Natural killer cell (primary cell): ENCODE results near the gene MYADML2. TPM values are rescaled to one million over a fixed set of nuclear protein-coding genes. Genes with fewer than 3 reads are reported as not detected.
"Not testable (repeated sequence)": the region's sequence is repeated elsewhere in the genome, so short reads cannot be mapped to it uniquely, and the experiment has no call there.

ENCODE experiments used
- ATAC-seq, 3 donors: fragments of 150-1000 bp in 2 of 3; fragments of 200-7000 bp in 1 of 3; cut with Tn5 transposase; 1 replicate in 1 of 3; 2 replicates in 2 of 3; pipeline ENCODE4 v1.10.0; 2021; ENCODE audit warnings: mild to moderate bottlenecking in 2 of 3, moderate library complexity in 2 of 3
- DNase-seq, 2 donors: peaks; one replicate each; pipeline versions ENCODE4 v3.0.0 to v3.0.0-alpha.2; 2013 to 2021; ENCODE audit warnings: mixed read lengths in 1 of 2
- H3K27ac ChIP-seq: one replicate; pipeline ENCODE4 v1.5.1; 2013; ENCODE audit warnings: mild to moderate bottlenecking, low read length
- H3K27me3 ChIP-seq: one replicate; pipeline ENCODE4 v1.6.1; 2013; ENCODE audit warnings: low read length; ENCODE audit not compliant: control insufficient read depth, insufficient read depth
- H3K36me3 ChIP-seq: one replicate; pipeline ENCODE4 v1.6.1; 2013; ENCODE audit warnings: low read length; ENCODE audit not compliant: control insufficient read depth, insufficient read depth
- H3K4me1 ChIP-seq: one replicate; pipeline ENCODE4 v1.6.1; 2013; ENCODE audit warnings: low read length; ENCODE audit not compliant: control insufficient read depth, insufficient read depth
- H3K4me3 ChIP-seq: one replicate; pipeline ENCODE4 v1.5.1; 2013; ENCODE audit warnings: low read length
- H3K9me3 ChIP-seq: one replicate; pipeline ENCODE4 v1.6.1; 2013; ENCODE audit warnings: low read length; ENCODE audit not compliant: control insufficient read depth, insufficient read depth
- H3K27ac Mint-ChIP-seq, 2 donors: one replicate each; pipeline ENCODE4 v1.8.0; 2022; ENCODE audit warnings: mild to moderate bottlenecking in 2 of 2, mixed read lengths in 2 of 2, moderate library complexity in 1 of 2
- H3K27me3 Mint-ChIP-seq, 2 donors: one replicate each; pipeline ENCODE4 v1.8.0; 2022; ENCODE audit warnings: low read depth in 2 of 2, mixed read lengths in 2 of 2
- H3K36me3 Mint-ChIP-seq: one replicate; pipeline ENCODE4 v1.8.0; 2022; ENCODE audit warnings: mixed read lengths
- H3K4me1 Mint-ChIP-seq, 2 donors: one replicate each; pipeline ENCODE4 v1.8.0; 2022; ENCODE audit warnings: mixed read lengths in 2 of 2
- H3K4me3 Mint-ChIP-seq: one replicate; pipeline ENCODE4 v1.8.0; 2022; ENCODE audit warnings: mild to moderate bottlenecking, moderate library complexity, mixed read lengths
- H3K9me3 Mint-ChIP-seq, 2 donors: one replicate each; pipeline ENCODE4 v1.8.0; 2022; ENCODE audit warnings: mixed read lengths in 2 of 2
- CTCF ChIP-seq: fragments of 200-600 bp; IDR thresholded peaks from one replicate; pipeline ENCODE4 v1.8.0; 2022; ENCODE audit warnings: antibody characterized with exemption
- WGBS: methylation state at CpG from one replicate; pipeline ENCODE4 v1.1.7; 2013; ENCODE audit warnings: missing lambda C conversion rate; ENCODE audit not compliant: insufficient coverage; 5-methylcytosine and 5-hydroxymethylcytosine counted together
- intact Hi-C: fragments of 100-400 bp; cut with micrococcal nuclease; formaldehyde crosslinking; loops from one replicate; pipeline ENCODE4 v1.14.2; 2022
- total RNA-seq, 4 donors: library from RNA; stranded (reverse); fragments of 120-200 nt in 1 of 4; gene quantifications; one replicate each; pipeline versions ENCODE4 v1.2.3 to v1.2.4, GENCODE V29; 2013 to 2022

MYADML2 gene
- total RNA-seq, 3 donors from 2014 or later (not counting 1 experiment from before 2014, with no cell fraction given) = not detected

- Histone ChIP-seq H3K9me3 (no peaks in the 10 kb centered on the region), H3K27me3 (peaks cover 10% of the 10 kb centered on the region), H3K4me3 (no peak overlapping the region), H3K36me3 (no peaks in the 10 kb centered on the region), H3K4me1 (peaks cover 15% of the 10 kb centered on the region), H3K27ac (no peak overlapping the region)
- H3K27me3 Mint-ChIP-seq = peaks cover 6 to 10% of the 10 kb centered on the region in 2 donors
- H3K4me1 Mint-ChIP-seq = no peaks in the 10 kb centered on the region
- no peak for TF ChIP-seq CTCF
- intact Hi-C loops = no loop called here
- no peak for ATAC-seq
- no peak for DNase-seq
- no peaks in the 10 kb centered on the region for H3K9me3 Mint-ChIP-seq
- H3K36me3 Mint-ChIP-seq = no peaks in the 10 kb centered on the region
- 96% methylated on average over 13 of the region's 13 CpGs for WGBS
- no peak overlapping the region for H3K27ac Mint-ChIP-seq
- H3K4me3 Mint-ChIP-seq = no peak overlapping the region
These were observed 8.9 kb upstream of the MYADML2 start for GRCh38 chr17:81955756-81956544.

GRCh38 chr17:81955058-81955681 is 8.1 kb upstream of the MYADML2 start:
- WGBS = 97% methylated on average over 26 of the region's 26 CpGs
- peaks cover 10% of the 10 kb centered on the region for H3K4me1 ChIP-seq
- intact Hi-C loops = no loop called here
- H3K27me3 Mint-ChIP-seq = peaks cover 6 to 10% of the 10 kb centered on the region in 2 donors
- H3K36me3 Mint-ChIP-seq = no peaks in the 10 kb centered on the region
- H3K4me3 ChIP-seq = no peak overlapping the region
- H3K9me3 ChIP-seq = no peaks in the 10 kb centered on the region
- H3K27me3 ChIP-seq = peaks cover 10% of the 10 kb centered on the region
- no peak for DNase-seq
- no peaks in the 10 kb centered on the region for H3K4me1 Mint-ChIP-seq
- H3K4me3 Mint-ChIP-seq = no peak overlapping the region
- no peak overlapping the region for H3K27ac Mint-ChIP-seq
- H3K36me3 ChIP-seq = no peaks in the 10 kb centered on the region
- no peaks in the 10 kb centered on the region for H3K9me3 Mint-ChIP-seq
- ATAC-seq = no peak
- no peak overlapping the region for H3K27ac ChIP-seq
- TF ChIP-seq CTCF = no peak

GRCh38 chr17:81954131-81955057 is 7.4 kb upstream of the MYADML2 start:
- ATAC-seq (no peak), DNase-seq (no peak)
- intact Hi-C loops = no loop called here
- Mint-ChIP-seq H3K36me3 (no peaks in the 10 kb centered on the region), H3K27ac (no peak overlapping the region), H3K9me3 (no peaks in the 10 kb centered on the region), H3K4me1 (no peaks in the 10 kb centered on the region), H3K4me3 (no peak overlapping the region), H3K27me3 (peaks cover 6 to 10% of the 10 kb centered on the region in 2 donors)
- 91% methylated on average over 18 of the region's 19 CpGs for WGBS
- Histone ChIP-seq H3K4me3 (no peak overlapping the region), H3K27me3 (peaks cover 8% of the 10 kb centered on the region), H3K36me3 (no peaks in the 10 kb centered on the region), H3K9me3 (no peaks in the 10 kb centered on the region), H3K4me1 (peaks cover 6% of the 10 kb centered on the region), H3K27ac (no peak overlapping the region)
- no peak for TF ChIP-seq CTCF

- H3K27me3 Mint-ChIP-seq, intact Hi-C loops, H3K36me3 ChIP-seq, H3K27ac Mint-ChIP-seq, ATAC-seq, H3K9me3 ChIP-seq, H3K4me3 Mint-ChIP-seq, H3K36me3 Mint-ChIP-seq, H3K27me3 ChIP-seq, H3K4me1 Mint-ChIP-seq, H3K4me1 ChIP-seq, H3K4me3 ChIP-seq, DNase-seq, H3K27ac ChIP-seq, H3K9me3 Mint-ChIP-seq: not testable (repeated sequence)
- 77% methylated on average over 5 of the region's 5 CpGs for whole genome bisulfite sequencing
These were observed 6.4 kb upstream of the MYADML2 start for GRCh38 chr17:81953443-81953842.
